Thyroid gland (tissue), 4 donors: ENCODE measurements around the gene FBN2. TPM values are rescaled to one million over a fixed set of nuclear protein-coding genes. Genes with fewer than 3 reads are reported as not detected.

Experiments used
- DNase-seq, 2 donors: peaks; one replicate each; pipeline ENCODE4 v3.0.0-alpha.2; 2019
- H3K27ac ChIP-seq, 3 donors: fragments of 200-600 bp; sonication (generic); 1 replicate in 2 of 3; 2 replicates in 1 of 3; pipeline ENCODE4 v1.5.1; 2016 to 2019; ENCODE audit warnings: mild to moderate bottlenecking in 1 of 3, moderate library complexity in 1 of 3
- H3K27me3 ChIP-seq: fragments of 200-600 bp; sonication (generic); one replicate; pipeline ENCODE4 v1.5.1; 2019
- H3K36me3 ChIP-seq, 2 donors: fragments of 200-600 bp; sonication (generic); one replicate each; pipeline ENCODE4 v1.5.1; 2016 to 2019
- H3K4me1 ChIP-seq, 2 donors: fragments of 200-600 bp; sonication (generic); one replicate each; pipeline ENCODE4 v1.5.1; 2017 to 2019
- H3K4me3 ChIP-seq, 3 donors: fragments of 200-600 bp; sonication (generic); replicated peaks in 1 of 3; 1 replicate in 2 of 3; 2 replicates in 1 of 3; pipeline ENCODE4 v1.5.1; 2016; ENCODE audit warnings: mild to moderate bottlenecking in 1 of 3
- H3K9me3 ChIP-seq: fragments of 200-600 bp; sonication (generic); one replicate; pipeline ENCODE4 v1.5.1; 2017
- POLR2A ChIP-seq, 2 donors: fragments of 450-650 bp; IDR thresholded peaks; one replicate each; pipeline ENCODE4 v1.6.1; 2017; ENCODE audit warnings: antibody characterized with exemption in 2 of 2, mild to moderate bottlenecking in 2 of 2, moderate library complexity in 1 of 2
- WGBS, 2 donors: methylation state at CpG; one replicate each; pipeline ENCODE4 v1.1.5; 2017; 5-methylcytosine and 5-hydroxymethylcytosine counted together
- intact Hi-C: fragments of 100-400 bp; cut with DNase I; formaldehyde crosslinking; loops from one replicate; pipeline ENCODE4 v1.15.1; 2023
- total RNA-seq, 4 donors: library from RNA; depleted of rRNA; stranded (reverse); fragments of >200 nt; gene quantifications; one replicate each; pipeline ENCODE4 v1.2.3, GENCODE V29; 2016
- TF ChIP-seq, protein P1 (sequence below), 6 experiments: fragments of 200-600 bp in 3 of 6; fragments of 450-650 bp in 3 of 6; sonication (generic) in 3 of 6; IDR thresholded peaks; one replicate each; pipeline ENCODE4 v1.5.1; 2016 to 2019; ENCODE audit warnings: antibody characterized with exemption in 6 of 6, mild to moderate bottlenecking in 2 of 6, inconsistent platforms in 1 of 6, moderate library complexity in 1 of 6

Gene FBN2
- total RNA-seq, 4 donors from 2014 or later = 1.0 to 3.9 (median 2.5) TPM

DNA sequence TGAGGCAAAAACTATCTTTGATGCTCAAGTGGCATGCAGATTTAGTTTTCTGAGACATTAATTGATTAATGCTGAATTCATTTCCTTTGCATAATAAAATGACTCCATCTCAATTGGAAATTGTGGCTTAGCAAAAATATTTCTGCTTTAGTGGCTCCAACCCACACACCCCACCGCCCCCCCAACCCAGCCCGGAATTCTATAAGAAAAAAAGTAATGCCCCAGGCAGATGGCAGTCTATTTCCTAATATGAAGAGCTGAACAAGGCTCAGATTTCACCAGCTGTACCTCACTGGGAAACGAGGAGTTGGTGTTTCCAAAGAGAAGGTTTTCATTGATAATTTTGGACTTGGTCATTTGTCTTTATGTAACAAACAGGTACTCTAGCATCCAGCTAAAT is 182.1 kb downstream of the FBN2 start:
- TF ChIP-seq POLR2A (IDR thresholded peaks at IDR 0.05) = no peak
- TF ChIP-seq, protein P1, sequence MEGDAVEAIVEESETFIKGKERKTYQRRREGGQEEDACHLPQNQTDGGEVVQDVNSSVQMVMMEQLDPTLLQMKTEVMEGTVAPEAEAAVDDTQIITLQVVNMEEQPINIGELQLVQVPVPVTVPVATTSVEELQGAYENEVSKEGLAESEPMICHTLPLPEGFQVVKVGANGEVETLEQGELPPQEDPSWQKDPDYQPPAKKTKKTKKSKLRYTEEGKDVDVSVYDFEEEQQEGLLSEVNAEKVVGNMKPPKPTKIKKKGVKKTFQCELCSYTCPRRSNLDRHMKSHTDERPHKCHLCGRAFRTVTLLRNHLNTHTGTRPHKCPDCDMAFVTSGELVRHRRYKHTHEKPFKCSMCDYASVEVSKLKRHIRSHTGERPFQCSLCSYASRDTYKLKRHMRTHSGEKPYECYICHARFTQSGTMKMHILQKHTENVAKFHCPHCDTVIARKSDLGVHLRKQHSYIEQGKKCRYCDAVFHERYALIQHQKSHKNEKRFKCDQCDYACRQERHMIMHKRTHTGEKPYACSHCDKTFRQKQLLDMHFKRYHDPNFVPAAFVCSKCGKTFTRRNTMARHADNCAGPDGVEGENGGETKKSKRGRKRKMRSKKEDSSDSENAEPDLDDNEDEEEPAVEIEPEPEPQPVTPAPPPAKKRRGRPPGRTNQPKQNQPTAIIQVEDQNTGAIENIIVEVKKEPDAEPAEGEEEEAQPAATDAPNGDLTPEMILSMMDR (IDR thresholded peaks at IDR 0.05) = no peak
- no peak for DNase-seq
- intact Hi-C loops = no loop called here
- no peaks in the 10 kb centered on the region for H3K4me1 ChIP-seq
- H3K9me3 ChIP-seq = no peaks in the 10 kb centered on the region
- no peak overlapping the region for H3K4me3 ChIP-seq
- no peak overlapping the region for H3K27ac ChIP-seq
- no peaks in the 10 kb centered on the region for H3K36me3 ChIP-seq
- H3K27me3 ChIP-seq = no peaks in the 10 kb centered on the region
- WGBS, 2 donors = 80 to 88% methylated on average over 3 of the region's 3 CpGs

DNA sequence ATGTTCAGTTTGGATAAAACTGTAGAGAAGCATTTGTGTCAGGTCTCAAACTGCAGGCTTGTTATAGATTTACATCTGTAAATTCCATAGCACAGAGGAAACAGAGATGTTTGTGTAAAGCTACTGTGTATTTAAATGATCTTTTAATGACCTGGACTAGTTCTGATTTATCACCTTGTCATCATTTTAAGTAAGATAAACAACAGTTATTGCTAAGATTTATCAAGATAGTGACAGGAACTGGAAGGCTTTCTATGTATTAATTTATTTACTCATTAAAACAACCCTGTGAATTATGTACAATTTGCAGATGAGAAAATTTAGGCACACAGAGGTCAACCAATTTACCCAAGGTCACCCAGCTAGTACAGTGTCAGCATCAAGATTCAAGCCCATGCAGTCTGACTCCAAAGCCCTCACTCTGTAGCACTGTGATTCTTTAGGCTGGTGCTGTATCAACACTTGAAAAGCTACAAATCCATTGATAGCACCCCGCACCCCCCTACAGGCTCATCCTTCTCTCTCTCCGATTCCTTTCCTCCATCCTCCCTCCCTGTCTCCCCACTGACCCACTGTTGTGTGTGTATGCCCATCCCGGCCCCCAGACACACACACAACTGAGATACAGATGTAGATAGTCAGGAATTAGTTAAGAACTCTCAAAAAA is 184.5 kb downstream of the FBN2 start:
- no peak overlapping the region for H3K27ac ChIP-seq
- no peak for DNase-seq
- no peaks in the 10 kb centered on the region for H3K9me3 ChIP-seq
- H3K4me3 ChIP-seq = no peak overlapping the region
- TF ChIP-seq, protein P1 (IDR thresholded peaks at IDR 0.05) = no peak
- TF ChIP-seq POLR2A (IDR thresholded peaks at IDR 0.05) = no peak
- no peaks in the 10 kb centered on the region for H3K4me1 ChIP-seq
- 63 to 68% methylated on average over 3 of the region's 3 CpGs for WGBS, 2 donors
- H3K27me3 ChIP-seq = no peaks in the 10 kb centered on the region
- no peaks in the 10 kb centered on the region for H3K36me3 ChIP-seq
- intact Hi-C loops = no loop called here

DNA sequence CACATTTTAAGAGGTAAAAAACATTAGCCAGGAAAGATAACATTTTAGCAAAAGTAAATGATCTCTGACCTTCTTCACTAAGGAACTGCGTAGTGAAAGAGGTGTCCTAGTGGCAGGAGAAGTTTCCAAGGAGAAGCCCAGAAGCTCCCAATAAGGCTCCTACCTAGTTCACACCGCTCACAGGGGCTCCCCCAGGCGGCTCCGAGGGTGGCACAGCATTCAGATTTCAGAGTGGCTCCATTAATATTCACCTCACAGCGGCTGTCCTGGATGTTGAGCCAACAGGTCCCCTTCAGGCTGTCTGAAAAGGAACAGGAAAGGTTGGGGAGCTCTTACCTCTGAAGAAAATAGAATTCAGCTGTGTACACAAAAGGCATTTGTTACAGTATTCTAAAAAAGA is 187.3 kb downstream of the FBN2 start:
- Histone ChIP-seq H3K4me3 (no peak overlapping the region), H3K27me3 (no peaks in the 10 kb centered on the region), H3K27ac (no peak overlapping the region), H3K4me1 (no peaks in the 10 kb centered on the region), H3K9me3 (no peaks in the 10 kb centered on the region), H3K36me3 (no peaks in the 10 kb centered on the region)
- intact Hi-C loops = no loop called here
- 82 to 88% methylated on average over 5 of the region's 5 CpGs for WGBS, 2 donors
- no peak for DNase-seq
- no peak for TF ChIP-seq POLR2A (IDR thresholded peaks at IDR 0.05)

DNA sequence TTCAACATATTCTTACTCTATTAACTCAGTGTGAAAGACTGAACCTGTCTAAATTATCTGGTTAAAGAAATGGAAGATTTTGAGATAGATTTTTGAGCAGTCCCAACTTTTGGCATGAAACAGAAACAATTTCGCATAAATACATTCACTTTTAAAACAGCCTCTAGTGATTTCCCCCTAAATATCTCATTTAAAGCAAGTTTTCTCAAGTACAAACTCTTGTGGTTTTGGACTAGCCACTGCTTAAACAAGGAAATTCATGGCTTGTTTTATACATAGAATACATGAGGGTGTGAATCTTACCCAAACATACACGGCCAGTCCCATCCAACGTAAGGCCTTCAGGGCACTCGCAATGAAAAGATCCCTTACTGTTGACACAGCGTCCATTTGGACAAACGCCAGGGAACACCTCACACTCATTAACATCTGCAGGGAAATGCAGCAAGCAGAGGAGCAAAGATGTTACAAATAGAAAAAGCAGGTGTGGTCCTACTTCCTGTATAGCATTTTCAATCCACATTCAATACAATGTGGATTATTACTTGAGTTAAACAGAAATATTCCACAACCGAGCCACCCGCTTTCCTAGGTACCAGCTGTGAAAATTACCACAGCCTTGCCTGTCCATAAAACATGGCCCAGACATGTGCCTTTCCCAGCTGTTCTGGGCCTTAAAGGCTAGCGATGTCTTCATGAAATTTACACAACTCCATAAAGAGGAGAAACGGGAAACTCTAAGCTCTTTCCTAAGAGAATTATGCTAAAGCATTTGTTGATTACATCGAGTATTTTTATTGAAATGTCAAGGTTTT is 188.8 kb downstream of the FBN2 start:
- TF ChIP-seq, protein P1 (IDR thresholded peaks at IDR 0.05) = no peak
- TF ChIP-seq POLR2A (IDR thresholded peaks at IDR 0.05) = no peak
- Histone ChIP-seq H3K4me1 (no peaks in the 10 kb centered on the region), H3K27ac (no peak overlapping the region), H3K36me3 (no peaks in the 10 kb centered on the region), H3K9me3 (no peaks in the 10 kb centered on the region), H3K27me3 (no peaks in the 10 kb centered on the region), H3K4me3 (no peak overlapping the region)
- DNase-seq = no peak
- intact Hi-C loops = no loop called here
- WGBS, 2 donors = 68 to 71% methylated on average over 11 of the region's 11 CpGs

DNA sequence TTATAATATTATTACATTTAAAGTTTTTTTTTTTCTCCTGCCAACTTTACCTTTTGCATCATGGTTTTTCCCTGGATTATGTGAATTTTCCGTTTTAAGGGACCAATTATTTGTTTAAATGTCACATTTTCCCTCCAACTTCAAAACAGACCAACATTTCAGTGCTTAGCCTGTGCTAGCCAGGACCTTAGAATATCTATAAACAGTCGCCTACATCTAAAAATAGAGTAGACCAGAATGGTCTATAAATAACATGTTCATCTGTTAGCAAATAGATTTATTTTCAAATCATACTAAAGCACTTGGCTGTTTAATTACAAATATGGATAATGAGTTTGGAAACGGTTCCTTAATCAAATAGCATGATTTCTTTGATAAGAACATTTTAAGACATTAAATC is 192.0 kb downstream of the FBN2 start:
- Histone ChIP-seq H3K4me3 (no peak overlapping the region), H3K27me3 (no peaks in the 10 kb centered on the region), H3K9me3 (no peaks in the 10 kb centered on the region), H3K36me3 (no peaks in the 10 kb centered on the region), H3K27ac (no peak overlapping the region), H3K4me1 (no peaks in the 10 kb centered on the region)
- TF ChIP-seq, protein P1 (IDR thresholded peaks at IDR 0.05) = no peak
- no peak for TF ChIP-seq POLR2A (IDR thresholded peaks at IDR 0.05)
- DNase-seq = no peak
- 76 to 79% methylated on average over 3 of the region's 3 CpGs for WGBS, 2 donors
- intact Hi-C loops = no loop called here
